AG09309 (cell line): ENCODE data around the gene LINGO3.
A peak's percentile ranks its signal among the peaks of the same experiment; 100 is the strongest.

Experiments
- DNase-seq: peaks from one replicate; pipeline ENCODE4 v3.0.0-alpha.2; 2010; ENCODE audit warnings: low read depth
- H3K4me3 ChIP-seq: 2 replicates; pipeline ENCODE4 v1.5.1; 2011; ENCODE audit warnings: mild to moderate bottlenecking, low read depth, low read length, moderate library complexity; ENCODE audit not compliant: control insufficient read depth
- CTCF ChIP-seq: IDR thresholded peaks from 2 replicates; pipeline ENCODE4 v1.5.1; 2011; ENCODE audit warnings: mild to moderate bottlenecking, low read depth, low read length, inconsistent platforms; ENCODE audit not compliant: insufficient read depth, control insufficient read depth; ENCODE audit errors: missing control alignments

LINGO3 gene

GRCh38 chr19:2274185-2274711 is 33.7 kb downstream of the LINGO3 start:
- H3K4me3 ChIP-seq: peak overlapping the region; percentile 37; the same call in 1 of the 2 replicates
- no peak for TF ChIP-seq CTCF
- no peak for DNase-seq

- peak; percentile 77 for TF ChIP-seq CTCF
- DNase-seq: no peak
- H3K4me3 ChIP-seq: peak overlapping the region; percentile 45
Observed at GRCh38 chr19:2273356-2274184, 34.4 kb downstream of the LINGO3 start.

GRCh38 chr19:2271234-2272103 is 36.5 kb downstream of the LINGO3 start:
- TF ChIP-seq CTCF: no peak
- DNase-seq: no peak
- peak overlapping the region; percentile 90 for H3K4me3 ChIP-seq

- no peak for DNase-seq
- no peak for TF ChIP-seq CTCF
- peak overlapping the region; percentile 90 for H3K4me3 ChIP-seq
Observed at GRCh38 chr19:2270423-2271233, 37.3 kb downstream of the LINGO3 start.

- no peak for TF ChIP-seq CTCF
- H3K4me3 ChIP-seq: peak overlapping the region; percentile 90
- no peak for DNase-seq
Observed at GRCh38 chr19:2270157-2270422, 37.9 kb downstream of the LINGO3 start.
